Activated CD4-positive, alpha-beta T cell treated with anti-CD3 and anti-CD28 coated beads, Interleukin-2, amount 50 U/mL, for 48 hours (primary cell): ENCODE results near the gene TSC2.
"Not testable (repeated sequence)": the region's sequence is repeated elsewhere in the genome, so short reads cannot be mapped to it uniquely, and the experiment has no call there.

Experiments used
- DNase-seq, 2 experiments: peaks; one replicate each; pipeline ENCODE4 v3.0.0-alpha.2; 2020

The TSC2 gene

DNA sequence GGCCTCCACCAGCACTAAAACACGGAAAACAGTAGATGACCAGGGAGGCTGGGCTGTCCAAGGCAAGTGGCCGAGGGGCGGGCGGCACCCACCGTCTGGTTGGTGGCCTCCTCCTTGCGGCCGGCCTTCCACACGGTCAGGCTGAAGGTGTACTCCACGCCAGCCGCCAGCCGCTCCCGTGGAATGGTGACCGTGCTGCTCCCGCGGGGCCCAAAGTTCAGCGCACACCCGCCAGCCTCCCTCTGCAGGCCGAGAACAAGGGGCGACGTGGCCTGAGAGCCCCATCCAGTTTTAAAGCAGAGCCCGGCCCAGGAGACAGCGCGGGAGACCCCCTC, 60.0 kb downstream of the TSC2 start:
- DNase-seq = not testable (repeated sequence)

DNA sequence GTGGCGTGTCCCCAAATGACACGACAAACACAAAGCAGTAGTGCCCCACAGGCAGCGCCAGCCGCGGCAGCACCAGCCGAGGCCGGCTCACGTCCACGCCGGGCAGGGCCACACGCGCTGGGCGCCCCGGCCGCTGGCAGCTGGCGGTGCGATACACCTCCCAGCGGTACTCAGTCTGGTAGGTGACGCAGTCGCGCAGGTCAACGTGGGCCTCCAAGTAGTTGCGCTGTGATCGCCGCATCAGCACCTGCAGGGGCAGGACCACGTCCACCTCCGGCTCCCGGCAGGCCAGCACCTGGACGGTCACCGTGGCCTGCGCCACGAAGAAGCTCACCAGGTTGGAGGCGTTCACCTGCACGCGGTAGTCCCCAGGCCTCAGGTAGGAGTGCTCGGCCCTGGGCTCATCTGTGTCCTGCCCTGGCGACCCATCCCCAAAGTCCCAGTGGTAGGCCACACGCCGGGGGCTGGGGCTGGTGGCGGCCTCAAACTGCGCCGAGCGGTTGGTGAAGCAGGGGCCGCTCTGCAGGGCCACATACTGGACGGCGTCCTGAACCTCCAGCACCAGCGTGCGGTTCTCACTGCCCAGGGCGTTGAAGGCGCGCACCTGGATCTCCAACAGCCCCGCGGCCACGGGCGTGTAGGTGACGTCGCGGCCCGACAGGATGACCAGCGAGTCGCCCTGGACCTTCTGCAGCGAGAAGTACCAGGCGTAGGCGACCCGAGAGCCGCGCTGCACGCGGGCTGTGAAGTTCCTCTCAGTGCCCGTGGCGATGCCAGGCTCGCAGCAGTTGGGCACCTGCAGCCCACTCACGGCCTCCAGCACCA, 60.9 kb downstream of the TSC2 start:
- DNase-seq = not testable (repeated sequence)

DNA sequence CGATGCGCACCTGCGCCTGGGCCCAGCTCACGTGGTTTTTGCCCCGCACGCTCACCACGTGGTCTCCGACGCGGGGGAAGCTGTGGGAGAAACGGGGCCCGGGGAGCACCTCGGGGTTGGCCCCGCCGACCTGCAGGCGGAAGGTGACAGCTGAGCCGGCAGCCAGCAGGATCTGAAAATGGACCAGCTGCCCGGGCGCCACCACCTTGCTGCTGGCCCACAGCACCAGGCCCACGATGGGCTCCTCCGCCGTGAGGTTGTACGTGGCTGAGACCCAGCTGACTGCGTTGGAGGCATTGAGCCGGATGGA, 61.4 kb downstream of the TSC2 start:
- not testable (repeated sequence) for DNase-seq

DNA sequence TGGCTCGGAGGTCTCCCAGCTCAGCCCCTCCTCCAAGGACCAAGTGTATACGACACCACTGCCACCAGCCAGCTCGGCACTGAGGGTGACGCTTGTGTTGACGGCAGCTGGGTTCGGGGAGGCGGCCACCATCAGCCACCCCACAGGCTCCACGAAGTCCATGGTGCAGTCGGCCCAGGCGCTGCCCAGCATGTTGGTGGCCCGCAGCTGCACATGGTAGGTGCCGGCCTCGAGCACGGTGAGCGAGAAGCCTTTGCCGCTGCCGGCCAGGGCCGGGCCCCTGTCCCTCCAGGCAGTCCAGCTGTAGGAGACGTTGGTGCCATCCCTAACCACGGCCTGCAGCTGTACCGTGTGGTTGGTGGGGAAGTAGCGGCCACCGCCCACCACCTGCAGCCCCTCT, 62.1 kb downstream of the TSC2 start:
- DNase-seq = not testable (repeated sequence)

DNA sequence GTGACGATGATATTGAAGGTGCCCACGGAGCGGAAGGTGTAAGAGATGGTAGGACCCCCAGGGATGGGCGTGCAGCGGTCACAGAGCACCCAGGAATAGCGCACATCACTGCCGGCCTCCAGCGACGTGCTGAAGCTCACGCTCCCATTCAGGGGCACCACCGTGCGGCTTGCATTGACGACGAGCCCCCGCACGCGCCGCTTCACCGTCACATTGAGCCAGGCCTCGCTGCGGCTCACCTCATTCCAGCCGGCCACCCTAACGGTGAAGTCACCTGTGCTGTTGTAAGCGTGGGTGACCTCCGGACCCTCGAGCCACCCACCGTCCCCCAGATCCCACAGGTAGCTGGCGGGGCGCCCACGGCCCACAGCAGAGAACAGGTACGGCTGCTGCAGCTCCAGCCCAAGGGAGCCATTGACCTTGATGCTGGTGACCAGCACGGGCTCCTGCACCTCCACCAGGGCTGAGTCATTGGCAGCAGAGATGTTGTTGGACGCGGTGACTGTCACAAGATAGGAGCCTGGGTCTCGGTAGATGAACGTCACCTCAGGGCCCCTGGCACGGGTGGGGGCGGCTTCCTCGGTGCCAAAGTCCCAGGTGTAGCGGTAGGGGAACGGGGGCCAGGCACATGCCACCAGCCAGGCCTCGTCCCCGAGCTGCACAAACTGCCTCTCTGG, 62.7 kb downstream of the TSC2 start:
- not testable (repeated sequence) for DNase-seq

DNA sequence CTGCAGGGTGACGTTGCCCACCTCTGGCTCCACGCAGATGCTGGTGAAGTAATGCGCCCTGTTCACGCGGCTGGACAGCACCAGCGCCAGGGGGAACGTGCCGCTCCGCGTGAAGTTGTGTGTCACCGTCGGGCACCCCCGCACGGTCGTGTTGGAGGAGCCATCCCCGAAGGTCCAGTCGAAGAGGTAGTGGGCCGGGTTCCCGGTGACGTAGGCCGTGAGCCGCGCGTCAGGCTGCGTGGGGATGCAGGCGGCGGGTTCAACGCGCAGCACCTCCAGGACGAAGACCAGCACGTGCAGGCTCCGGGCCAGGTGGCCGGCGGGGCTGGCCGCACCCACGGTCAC, 63.2 kb downstream of the TSC2 start:
- not testable (repeated sequence) for DNase-seq

DNA sequence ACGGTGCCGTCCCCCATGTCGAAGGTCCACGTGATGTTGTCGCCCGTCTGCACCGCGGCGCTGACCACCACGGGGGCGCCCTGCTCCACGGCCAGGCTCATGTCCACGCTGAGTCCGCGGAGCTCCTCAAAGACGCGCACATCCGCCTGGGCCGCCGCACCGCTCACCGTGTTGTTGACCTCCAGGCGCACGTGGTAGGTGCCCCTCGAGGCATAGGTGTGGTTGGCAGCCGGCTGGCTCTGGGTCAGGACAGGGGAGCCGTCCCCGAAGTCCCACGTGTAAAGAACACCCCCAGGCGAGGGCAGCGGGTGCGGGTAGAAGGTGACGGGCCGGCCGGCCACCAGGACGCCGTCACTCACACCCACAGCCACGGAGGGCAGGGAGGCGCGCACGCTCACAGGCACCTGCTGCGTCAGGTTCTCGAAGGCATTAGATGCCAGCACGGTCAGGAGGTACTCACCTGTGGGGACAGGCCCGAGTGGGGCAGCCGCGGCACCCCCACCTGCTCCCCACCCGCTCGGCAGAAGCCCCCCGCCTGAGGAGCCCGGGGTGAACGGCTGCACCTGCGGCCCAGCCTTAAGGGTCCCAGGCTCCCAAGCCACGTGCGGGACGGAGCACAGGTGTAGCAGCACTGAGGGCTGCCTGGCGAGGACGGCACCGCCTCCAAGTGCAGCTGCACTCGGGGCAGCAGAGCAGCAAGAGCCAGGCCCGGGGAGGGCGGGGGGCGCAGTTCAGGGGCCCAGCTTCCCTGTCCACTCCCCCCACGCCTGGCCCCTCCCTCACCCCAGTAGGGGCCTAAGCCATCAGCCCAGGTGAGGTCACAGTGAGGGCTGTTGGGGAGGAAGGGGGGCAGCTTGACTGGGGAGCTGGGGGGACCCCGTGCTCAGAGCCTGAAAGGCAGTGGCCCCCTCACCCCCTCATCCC, 63.9 kb downstream of the TSC2 start:
- not testable (repeated sequence) for DNase-seq

DNA sequence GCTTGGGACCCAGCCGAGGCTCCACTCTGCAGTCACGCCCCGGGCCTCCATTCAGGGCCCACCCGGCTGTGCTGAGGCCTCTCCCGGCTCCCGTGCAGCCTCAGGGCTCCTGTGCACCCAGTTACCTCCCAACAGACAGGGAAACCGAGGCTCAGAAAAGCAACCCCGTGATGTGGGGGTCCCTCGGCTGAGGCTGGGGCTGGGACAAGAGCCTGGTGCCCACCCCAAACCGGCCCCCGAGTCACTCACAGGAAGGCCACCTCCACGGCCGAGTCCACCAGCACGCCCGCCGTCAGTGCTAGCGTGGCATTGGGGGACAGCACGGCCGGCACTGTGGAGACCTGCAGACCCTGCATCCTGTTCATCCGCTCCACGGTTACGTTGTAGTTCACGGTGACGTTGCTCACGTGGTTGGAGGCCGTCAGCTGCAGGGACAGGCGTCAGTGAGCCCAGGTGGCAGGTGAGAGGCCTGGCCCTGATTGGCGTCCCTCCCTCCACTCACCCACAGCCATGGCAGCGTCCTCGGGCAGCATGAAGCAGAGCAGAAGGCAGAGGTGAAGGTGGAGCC, 64.8 kb downstream of the TSC2 start:
- not testable (repeated sequence) for DNase-seq

DNA sequence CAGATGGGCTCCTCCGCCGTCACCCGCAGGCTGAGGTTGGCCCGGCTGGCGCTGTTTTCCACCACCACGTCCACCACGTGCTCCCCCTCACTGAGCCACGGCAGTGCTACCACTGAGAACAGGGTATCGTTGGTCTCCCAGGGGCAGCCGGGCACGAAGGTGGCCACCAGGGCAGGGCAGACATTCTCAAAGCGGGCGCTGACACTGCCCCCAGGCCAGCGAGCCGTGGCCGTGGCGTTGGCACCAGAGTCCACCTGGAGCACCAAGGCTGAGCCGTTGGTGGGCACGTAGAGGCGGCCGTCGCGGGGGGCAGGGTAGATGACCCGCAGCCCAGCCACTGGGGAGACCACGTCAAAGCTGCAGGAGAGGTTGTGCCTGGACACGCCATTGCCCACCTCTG, 66.4 kb downstream of the TSC2 start:
- DNase-seq = not testable (repeated sequence)

DNA sequence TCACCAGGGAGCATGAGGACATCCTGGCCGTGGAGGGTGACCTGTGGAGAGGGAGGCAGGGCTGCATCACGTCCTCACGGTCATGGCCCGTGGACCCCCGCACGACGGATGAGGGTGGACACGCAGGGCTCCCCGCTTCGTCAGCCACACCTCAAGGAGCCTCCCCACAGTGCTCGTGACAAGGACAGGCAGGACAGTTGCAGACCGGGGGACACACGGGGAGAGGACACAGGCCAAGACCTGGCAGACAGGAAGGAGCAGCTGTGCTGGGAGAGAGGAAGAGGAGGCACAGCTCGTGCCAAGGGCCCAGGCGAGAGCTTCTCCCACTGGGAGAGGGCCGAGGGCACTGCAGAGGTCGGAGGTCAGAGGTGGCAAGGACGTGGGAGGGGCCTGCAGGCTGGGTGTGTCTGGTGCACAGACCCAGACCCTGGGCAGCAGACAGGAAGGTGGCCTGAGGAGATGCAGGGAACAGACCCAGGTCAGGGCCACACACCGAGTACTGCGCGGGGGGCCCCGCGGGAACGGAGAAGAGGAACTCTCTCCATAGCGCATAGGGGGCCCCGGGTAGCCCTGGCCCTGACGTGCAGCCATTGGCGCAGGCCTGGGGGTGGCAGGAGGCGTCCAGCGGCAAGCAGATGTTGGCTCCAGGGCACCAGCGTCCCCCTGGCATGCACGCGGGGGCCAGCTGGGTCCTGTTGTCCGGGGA, 67.3 kb downstream of the TSC2 start:
- DNase-seq = not testable (repeated sequence)

DNA sequence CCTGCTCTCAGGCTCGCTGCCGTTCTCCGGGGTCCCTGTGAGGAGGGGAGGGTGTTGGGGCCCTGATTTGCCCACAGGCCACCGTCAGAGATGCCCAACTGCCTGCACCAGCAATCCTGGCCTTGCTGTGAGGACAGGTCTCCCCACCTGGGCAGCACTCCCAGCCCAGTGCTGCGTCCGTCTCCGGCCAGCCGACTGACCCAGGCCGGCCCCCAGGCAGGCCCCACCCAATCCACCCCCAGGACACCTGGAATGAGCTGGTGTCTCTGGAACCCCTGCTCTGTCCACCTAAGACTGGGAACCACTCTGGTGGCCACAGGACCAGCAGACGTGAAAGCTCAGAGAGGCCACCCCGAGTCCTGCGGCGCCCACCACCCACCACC, 67.8 kb downstream of the TSC2 start:
- DNase-seq = no peak

DNA sequence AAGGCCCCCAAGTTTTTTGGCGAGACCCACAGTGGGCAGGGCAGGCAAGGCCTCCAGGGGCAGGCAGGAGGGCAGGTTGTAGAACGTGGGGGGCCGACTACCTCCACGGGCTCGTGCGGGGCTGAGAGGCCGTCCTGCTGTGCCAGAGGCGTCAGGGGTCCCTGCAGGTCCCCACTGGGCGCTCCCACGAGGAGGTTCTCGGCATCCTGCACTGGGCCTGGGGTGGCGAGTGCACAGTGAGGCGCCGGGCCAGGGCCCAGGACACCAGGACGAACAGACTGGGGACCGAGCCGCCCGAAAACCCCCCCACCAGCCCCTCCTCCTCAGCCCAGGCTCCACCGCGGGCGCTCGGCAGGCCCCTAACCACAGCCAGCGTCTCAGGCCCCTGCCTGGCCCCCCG, 68.6 kb downstream of the TSC2 start:
- not testable (repeated sequence) for DNase-seq

DNA sequence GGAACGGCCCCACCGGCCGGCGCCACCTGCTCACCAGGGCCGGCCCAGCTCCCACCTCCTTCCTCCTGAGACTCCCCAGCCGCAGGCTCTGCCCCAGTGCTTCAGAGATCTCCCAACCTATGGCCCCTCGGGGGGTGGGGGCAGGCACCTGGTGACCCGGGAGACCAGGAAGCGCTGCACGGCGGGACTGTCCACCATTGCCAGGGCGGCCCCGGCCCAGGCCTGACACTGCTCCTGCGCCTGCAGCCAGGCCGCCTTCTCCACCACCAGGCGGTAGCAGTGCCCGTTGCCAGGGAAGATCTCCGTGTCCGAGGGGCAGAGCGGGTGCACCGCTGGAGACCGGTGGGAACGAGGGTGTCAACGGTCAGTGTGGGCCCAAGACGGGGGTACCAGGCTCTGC, 69.6 kb downstream of the TSC2 start:
- not testable (repeated sequence) for DNase-seq

DNA sequence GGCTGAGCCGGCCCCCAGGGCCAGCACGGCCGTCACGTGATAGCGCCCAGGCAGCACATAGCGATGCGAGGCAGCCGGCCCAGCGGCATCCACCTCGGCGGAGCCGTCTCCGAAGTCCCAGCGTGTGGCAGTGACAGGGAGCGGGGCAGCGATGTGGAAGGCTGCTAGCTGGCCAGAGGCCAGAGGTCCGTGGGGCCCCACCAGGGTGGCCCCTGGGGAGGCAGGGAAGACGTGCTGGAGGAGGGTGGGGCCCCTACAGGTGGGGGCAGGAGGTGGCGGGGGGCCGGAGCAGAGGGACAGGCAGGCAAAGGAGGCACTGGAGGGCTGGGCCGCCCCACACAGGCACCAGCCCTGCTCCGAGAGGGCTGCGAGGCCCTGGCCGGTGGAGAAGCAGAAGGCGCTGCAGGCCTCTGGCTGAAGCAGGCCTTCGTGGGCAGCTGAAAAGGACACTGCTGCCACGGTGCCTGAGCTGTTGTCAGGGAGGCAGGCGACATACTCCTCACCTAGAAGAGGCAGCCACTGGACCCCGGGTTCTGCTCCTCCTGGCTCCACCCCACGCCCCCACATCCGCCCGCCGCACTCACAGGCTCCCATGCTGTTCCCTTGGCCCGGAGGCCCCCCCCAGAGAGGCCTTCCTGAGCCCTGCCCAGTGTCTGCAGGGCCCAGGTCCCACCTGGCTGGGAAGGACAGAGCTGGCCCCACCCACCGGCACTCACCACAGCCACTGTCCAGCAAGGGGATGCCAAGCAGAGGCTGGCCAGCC, 70.4 kb downstream of the TSC2 start:
- not testable (repeated sequence) for DNase-seq

DNA sequence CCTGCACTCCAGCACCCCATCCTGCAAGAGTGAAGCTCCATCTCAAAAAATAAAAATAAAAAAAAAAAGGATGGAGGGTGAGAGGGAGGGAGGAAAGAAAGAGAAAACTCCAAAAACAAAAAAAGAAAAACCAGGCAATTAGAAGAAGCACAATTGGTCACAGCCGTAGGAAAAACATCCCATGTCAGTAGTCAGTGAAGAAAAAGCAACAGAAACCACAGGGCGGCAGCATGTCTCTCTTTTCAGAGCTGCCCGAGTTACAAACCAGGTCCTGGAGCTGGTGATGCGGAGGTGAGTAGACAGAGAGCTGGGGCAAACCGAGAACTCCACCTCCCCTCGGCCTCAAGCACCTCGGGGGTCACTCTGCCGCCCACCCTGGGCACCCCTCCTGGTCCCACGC, 73.5 kb downstream of the TSC2 start:
- peak; percentile 34 to 43 for DNase-seq

DNA sequence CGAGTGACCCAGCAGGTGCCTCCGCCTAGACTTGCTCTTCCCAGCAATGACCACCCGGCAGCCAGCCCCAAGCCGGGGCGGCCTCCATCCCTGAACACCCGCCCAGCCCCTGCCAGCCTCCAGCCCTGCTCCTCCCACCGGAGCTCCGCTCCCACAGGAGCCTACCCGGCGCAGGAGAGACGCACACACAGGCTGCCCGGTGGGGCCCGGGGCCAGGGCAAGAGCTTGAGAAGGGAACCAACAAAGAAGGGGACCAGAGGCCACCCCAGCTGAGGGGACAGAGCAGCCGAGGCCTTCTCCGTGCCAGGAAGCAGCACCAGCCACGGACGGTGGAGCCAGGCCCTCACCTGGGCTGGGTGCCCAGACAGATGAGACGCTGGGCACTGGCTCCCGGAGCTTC, 74.1 kb downstream of the TSC2 start:
- no peak for DNase-seq

DNA sequence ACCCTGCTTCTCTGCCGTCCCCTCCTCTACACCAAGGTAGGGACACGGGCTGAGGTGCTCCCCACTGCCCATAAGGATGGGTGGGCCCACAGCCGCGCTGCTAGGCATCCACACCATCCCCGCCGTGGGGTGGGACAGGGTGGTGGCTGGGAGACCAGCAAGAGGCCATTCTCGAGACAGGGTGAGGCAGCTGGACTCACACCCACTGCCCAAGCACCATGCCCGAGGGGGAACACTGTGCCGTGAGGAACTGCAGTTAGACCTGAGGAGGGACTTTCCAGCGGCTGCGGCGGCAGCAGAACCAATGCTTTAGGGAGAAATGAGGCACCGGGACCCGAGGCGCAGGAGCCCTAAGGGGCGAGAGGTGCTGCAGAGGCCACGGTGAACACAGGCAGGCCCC, 74.6 kb downstream of the TSC2 start:
- DNase-seq = no peak

DNA sequence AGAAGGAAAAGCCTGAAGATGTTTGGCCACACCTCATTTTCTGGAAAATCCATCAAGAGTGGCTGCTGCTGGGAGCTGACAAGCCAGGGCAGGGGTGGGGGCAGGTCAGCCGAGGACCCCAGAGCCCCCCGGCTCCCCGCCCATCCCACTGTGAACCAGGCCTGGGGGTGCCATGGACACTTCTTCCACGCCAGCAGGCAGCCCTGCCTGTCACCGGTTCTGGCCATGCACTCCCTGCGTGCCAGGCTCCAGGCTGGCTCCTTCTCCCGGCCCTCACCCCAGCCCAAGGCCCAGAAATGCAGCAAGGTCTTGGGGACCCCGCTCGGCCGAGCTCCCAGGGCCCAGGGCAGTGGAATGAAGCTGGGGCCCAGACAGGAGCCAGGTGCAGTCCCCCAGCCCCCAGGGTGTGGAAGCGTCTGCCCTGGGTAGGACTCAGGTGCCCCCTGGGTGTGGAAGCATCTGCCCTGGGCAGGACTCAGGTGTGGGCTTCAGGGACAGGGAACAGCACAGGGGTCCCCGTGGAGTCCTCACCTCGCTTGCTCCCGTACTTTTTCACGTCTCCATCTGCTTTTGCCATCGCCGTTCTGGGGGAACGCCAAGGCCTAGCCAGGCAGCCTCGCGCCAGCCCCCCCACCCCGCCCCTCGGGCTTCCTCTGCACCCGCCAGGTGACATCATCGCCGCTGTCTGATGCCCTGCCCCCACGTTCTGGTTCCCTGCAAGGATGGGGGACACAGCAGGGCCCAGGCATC, 75.3 kb downstream of the TSC2 start:
- not testable (repeated sequence) for DNase-seq

DNA sequence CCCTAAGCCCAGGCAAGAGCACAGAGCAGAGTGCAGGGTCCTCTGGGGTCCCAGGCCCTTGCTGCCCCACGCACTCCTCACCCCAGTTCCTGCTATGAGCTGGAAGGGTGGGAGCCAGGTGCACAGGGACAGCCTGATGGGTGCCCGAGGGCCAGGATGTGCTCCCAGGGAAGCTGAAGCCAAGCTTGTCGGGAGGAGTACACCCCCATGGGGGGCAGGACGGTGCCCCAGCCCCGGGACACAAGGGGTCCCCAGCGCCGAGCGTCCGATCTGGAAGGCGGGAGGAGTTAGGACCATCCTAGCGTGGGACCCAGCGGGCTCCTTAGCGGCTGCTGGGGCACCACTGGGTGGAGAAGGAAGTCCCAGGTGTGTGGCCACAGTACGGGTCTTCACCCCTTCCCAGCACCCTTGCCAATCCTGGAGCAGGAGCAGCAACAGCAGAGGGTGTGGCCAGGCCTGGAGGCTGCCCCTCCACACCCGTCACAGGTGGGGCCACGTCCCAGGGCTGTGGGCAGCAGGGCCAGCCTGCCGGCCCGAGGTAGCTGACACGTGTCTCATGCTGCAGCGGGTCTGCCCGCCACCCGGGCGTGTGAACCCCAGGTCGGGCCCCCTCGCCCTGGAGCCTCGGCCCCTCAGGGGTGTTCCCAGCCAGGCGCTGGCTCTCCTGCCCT, 76.1 kb downstream of the TSC2 start:
- not testable (repeated sequence) for DNase-seq

DNA sequence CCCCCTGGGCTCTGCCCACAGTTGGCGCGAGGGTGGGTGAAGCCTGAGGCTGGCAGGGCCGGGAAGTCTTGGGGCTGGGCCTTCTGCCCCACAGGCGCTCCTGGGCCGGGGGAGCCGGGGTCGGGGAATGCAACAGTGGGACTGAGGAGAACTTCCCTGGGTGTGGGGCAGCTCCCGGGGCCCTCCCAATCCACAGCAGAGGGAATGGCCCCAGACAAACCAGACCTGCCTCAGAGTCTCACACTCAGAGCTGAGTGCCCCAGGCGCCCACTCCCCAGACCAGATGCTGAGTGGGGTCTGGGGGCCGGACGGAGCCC, 76.5 kb downstream of the TSC2 start:
- not testable (repeated sequence) for DNase-seq
